Tibial nerve (tissue), 3 donors: ENCODE results near the gene UBE2U.
"Not testable (repeated sequence)": the region's sequence is repeated elsewhere in the genome, so short reads cannot be mapped to it uniquely, and the experiment has no call there.

ENCODE experiments used
- POLR2A ChIP-seq, 2 donors: fragments of 450-650 bp; IDR thresholded peaks; one replicate each; pipeline ENCODE4 v1.6.1; 2017; ENCODE audit warnings: antibody characterized with exemption in 2 of 2, mild to moderate bottlenecking in 2 of 2, moderate library complexity in 2 of 2
- TF ChIP-seq, protein P1 (sequence below), 5 experiments: fragments of 200-600 bp in 3 of 5; fragments of 450-650 bp in 2 of 5; sonication (generic) in 3 of 5; IDR thresholded peaks; one replicate each; pipeline ENCODE4 v1.5.1; 2016 to 2019; ENCODE audit warnings: antibody characterized with exemption in 5 of 5, mild to moderate bottlenecking in 3 of 5, moderate library complexity in 2 of 5

DNA sequence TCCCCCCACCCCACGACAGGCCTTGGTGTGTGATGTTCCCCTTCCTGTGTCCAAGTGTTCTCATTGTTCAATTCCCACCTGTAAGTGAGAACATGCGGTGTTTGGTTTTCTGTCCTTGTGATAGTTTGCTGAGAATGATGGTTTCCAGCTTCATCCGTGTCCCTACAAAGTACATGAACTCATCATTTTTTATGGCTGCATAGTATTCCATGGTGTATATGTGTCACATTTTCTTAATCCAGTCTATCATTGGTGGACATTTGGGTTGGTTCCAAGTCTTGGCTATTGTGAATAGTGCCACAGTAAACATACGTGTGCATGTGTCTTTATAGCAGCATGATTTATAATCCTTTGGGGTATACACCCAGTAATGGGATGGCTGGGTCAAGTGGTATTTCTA is 36.1 kb downstream of the UBE2U start:
- TF ChIP-seq, protein P1, sequence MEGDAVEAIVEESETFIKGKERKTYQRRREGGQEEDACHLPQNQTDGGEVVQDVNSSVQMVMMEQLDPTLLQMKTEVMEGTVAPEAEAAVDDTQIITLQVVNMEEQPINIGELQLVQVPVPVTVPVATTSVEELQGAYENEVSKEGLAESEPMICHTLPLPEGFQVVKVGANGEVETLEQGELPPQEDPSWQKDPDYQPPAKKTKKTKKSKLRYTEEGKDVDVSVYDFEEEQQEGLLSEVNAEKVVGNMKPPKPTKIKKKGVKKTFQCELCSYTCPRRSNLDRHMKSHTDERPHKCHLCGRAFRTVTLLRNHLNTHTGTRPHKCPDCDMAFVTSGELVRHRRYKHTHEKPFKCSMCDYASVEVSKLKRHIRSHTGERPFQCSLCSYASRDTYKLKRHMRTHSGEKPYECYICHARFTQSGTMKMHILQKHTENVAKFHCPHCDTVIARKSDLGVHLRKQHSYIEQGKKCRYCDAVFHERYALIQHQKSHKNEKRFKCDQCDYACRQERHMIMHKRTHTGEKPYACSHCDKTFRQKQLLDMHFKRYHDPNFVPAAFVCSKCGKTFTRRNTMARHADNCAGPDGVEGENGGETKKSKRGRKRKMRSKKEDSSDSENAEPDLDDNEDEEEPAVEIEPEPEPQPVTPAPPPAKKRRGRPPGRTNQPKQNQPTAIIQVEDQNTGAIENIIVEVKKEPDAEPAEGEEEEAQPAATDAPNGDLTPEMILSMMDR (IDR thresholded peaks at IDR 0.05), result not testable (repeated sequence)
- TF ChIP-seq POLR2A (IDR thresholded peaks at IDR 0.05), result not testable (repeated sequence)
